Measurements from ENCODE around the gene BICRA.

The BICRA gene

GRCh38 chr19:47608969-47609905 lies at the start of gene BICRA:
TSS of gene BICRA (plus strand) at chr19:47609134. CDS start at chr19:47673575, 64,441 bp downstream.
- Mint-ChIP-seq H3K27me3 (ENCODE audit: low read depth, poor library complexity) (peaks cover 5% of the 10 kb centered on the region), H3K4me3 (peak within 1 kb of the TSS; percentile 94), H3K9me3 (no peaks in the 10 kb centered on the region), H3K36me3 (ENCODE audit: low read depth) (peaks cover 11% of the 10 kb centered on the region), H3K4me1 (peaks cover 37% of the 10 kb centered on the region), H3K27ac (peak within 1 kb of the TSS; percentile 98)
- DNase-seq, result peak; percentile 87
- TF ChIP-seq CTCF (IDR thresholded peaks at IDR 0.05), result no peak

- H3K27me3 Mint-ChIP-seq (ENCODE audit: low read depth, poor library complexity), result peaks cover 9% of the 10 kb centered on the region
These were observed 47.9 kb upstream of the BICRA start for GRCh38 chr19:47560999-47561398.

GRCh38 chr19:47561440-47562057 lies 47.4 kb upstream of the BICRA start:
- no peak for TF ChIP-seq CTCF (IDR thresholded peaks at IDR 0.05)
- H3K4me1 Mint-ChIP-seq, result no peaks in the 10 kb centered on the region
- DNase-seq, result no peak
- peaks cover 9% of the 10 kb centered on the region for H3K27me3 Mint-ChIP-seq (ENCODE audit: low read depth, poor library complexity)
- no peak overlapping the region for H3K4me3 Mint-ChIP-seq
- no peak overlapping the region for H3K27ac Mint-ChIP-seq
- no peaks in the 10 kb centered on the region for H3K36me3 Mint-ChIP-seq (ENCODE audit: low read depth)
- no peaks in the 10 kb centered on the region for H3K9me3 Mint-ChIP-seq

More at GRCh38 chr19:47560999-47561398, 47.9 kb upstream of the BICRA start:
- no peaks in the 10 kb centered on the region for H3K4me1 Mint-ChIP-seq
- no peak for TF ChIP-seq CTCF (IDR thresholded peaks at IDR 0.05)
- H3K27ac Mint-ChIP-seq, result no peak overlapping the region
- DNase-seq, result no peak
- no peak overlapping the region for H3K4me3 Mint-ChIP-seq
- no peaks in the 10 kb centered on the region for H3K9me3 Mint-ChIP-seq
- H3K36me3 Mint-ChIP-seq (ENCODE audit: low read depth), result no peaks in the 10 kb centered on the region

- Mint-ChIP-seq H3K4me1 (peaks cover 13% of the 10 kb centered on the region), H3K36me3 (ENCODE audit: low read depth) (no peaks in the 10 kb centered on the region), H3K4me3 (no peak overlapping the region), H3K27me3 (ENCODE audit: low read depth, poor library complexity) (peaks cover 13% of the 10 kb centered on the region), H3K9me3 (no peaks in the 10 kb centered on the region), H3K27ac (no peak overlapping the region)
- no peak for TF ChIP-seq CTCF (IDR thresholded peaks at IDR 0.05)
- DNase-seq, result no peak
These were observed 44.9 kb upstream of the BICRA start for GRCh38 chr19:47564081-47564480.

- no peak for DNase-seq
- Mint-ChIP-seq H3K4me1 (peaks cover 24% of the 10 kb centered on the region), H3K27ac (no peak overlapping the region), H3K4me3 (no peak overlapping the region), H3K27me3 (ENCODE audit: low read depth, poor library complexity) (peaks cover 12% of the 10 kb centered on the region), H3K36me3 (ENCODE audit: low read depth) (no peaks in the 10 kb centered on the region), H3K9me3 (no peaks in the 10 kb centered on the region)
- no peak for TF ChIP-seq CTCF (IDR thresholded peaks at IDR 0.05)
These were observed 39.6 kb upstream of the BICRA start for GRCh38 chr19:47569331-47569730.
